SK-N-MC (cell line): ENCODE data around the gene ZBED4.

Experiments
- EZH2 ChIP-seq: fragments of 200-600 bp; sonication (generic); IDR thresholded peaks from one replicate; pipeline ENCODE4 v1.6.1; 2017; ENCODE audit warnings: antibody characterized with exemption
- FOXP2 ChIP-seq: optimal IDR thresholded peaks from 2 replicates; pipeline ENCODE3; 2011; ENCODE audit warnings: mild to moderate bottlenecking, moderate library complexity; ENCODE audit not compliant: insufficient read depth; ENCODE audit errors: extremely low read length, control extremely low read depth
- POLR2AphosphoS5 ChIP-seq: IDR thresholded peaks from 2 replicates; pipeline ENCODE4 v1.6.1; 2012; ENCODE audit warnings: mild to moderate bottlenecking, low read depth, low read length, borderline replicate concordance

DNA sequence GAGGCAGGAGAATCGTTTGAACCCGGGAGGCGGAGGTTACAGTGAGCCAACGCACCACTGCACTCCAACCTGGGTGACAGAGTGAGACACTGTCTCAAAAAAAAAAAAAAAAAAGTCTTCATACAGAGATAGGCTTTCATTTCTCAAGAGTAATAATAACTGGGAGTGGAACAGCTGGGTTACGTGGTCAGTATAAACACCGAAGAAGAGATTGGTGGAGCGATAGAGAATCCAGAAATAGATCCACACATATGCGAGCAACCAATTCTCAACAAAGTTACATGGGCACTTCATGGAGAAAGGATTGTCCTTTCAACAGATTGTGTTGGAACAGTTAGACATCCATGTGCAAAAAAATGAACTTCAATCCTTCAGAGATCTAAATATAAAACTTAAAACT, 24.6 kb downstream of the ZBED4 start:
- TF ChIP-seq POLR2AphosphoS5, result no peak
- no peak for TF ChIP-seq EZH2
- no peak for TF ChIP-seq FOXP2
